Measurements from ENCODE around the gene DET1. TPM values are rescaled to one million over a fixed set of nuclear protein-coding genes. Genes with fewer than 3 reads are reported as not detected.
"Not testable (repeated sequence)": the region's sequence is repeated elsewhere in the genome, so short reads cannot be mapped to it uniquely, and the experiment has no call there.

The DET1 gene
- total and polyA plus RNA-seq, 11 donors, result 3.2 to 12.4 (median 7.2) TPM

DNA sequence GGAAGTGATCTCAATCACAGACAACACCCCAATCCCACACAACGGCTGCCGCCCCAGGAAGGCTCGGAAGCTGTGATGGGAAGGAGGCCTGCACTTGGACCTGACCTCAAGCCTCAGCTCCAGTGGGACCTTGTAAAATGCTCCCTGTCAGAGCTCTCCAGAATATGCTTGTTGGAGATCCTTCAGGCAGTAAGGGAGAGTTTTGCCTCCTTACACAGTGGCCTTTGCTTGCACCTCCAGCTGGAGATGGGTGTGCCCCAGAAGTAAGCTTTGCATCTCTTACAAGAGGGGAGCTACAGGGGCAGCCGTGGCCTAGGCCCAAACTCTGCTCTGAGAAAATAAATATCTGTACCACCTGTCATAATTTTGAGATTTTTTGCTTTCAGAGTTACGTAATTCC, 68.6 kb downstream of the DET1 start:
- H3K4me1 ChIP-seq, result peaks cover 0 to 9% (median 0%) of the 10 kb centered on the region in 12 donors
- peaks cover 0 to 72% (median 62%) of the 10 kb centered on the region in 9 donors for H3K36me3 ChIP-seq

GRCh38 chr15:88477126-88477525, 69.4 kb downstream of the DET1 start:
- H3K9me3 ChIP-seq, result no peaks in the 10 kb centered on the region
- ATAC-seq (no peak), DNase-seq (no peak)
- intact Hi-C loops (cut with DNase I), result loop anchor here in 7 of 10 donors (2.0 to 10.0 kb wide), 4 partner anchors 95 to 358 kb away; no protein-coding TSS in a partner anchor
- 85 to 94% (median 90%) methylated on average over 7 of the region's 7 CpGs for WGBS, 4 donors
- H3K27me3 ChIP-seq, result no peaks in the 10 kb centered on the region
- TF ChIP-seq CTCF (IDR thresholded peaks at IDR 0.05), result no peak
- TF ChIP-seq POLR2A (IDR thresholded peaks at IDR 0.05), result no peak
- peaks cover 0 to 79% (median 68%) of the 10 kb centered on the region in 9 donors for H3K36me3 ChIP-seq
- H3K4me1 ChIP-seq, result peaks cover 0 to 9% (median 0%) of the 10 kb centered on the region in 12 donors
- peak overlapping the region in 4 of 12 donors; percentile 10 to 65 (median 31) for H3K27ac ChIP-seq
- H3K4me3 ChIP-seq, result no peak overlapping the region

More for the DNA sequence above, 68.6 kb downstream of the DET1 start:
- TF ChIP-seq POLR2A (IDR thresholded peaks at IDR 0.05), result no peak
- no peak for TF ChIP-seq CTCF (IDR thresholded peaks at IDR 0.05)
- Histone ChIP-seq H3K4me3 (no peak overlapping the region), H3K9me3 (no peaks in the 10 kb centered on the region), H3K27ac (no peak overlapping the region), H3K27me3 (no peaks in the 10 kb centered on the region)
- 82 to 88% (median 85%) methylated on average over 5 of the region's 5 CpGs for WGBS, 4 donors
- DNase-seq, result no peak
- intact Hi-C loops (cut with DNase I), result loop anchor here in 7 of 10 donors (2.0 to 10.0 kb wide), 4 partner anchors 94 to 357 kb away; no protein-coding TSS in a partner anchor
- ATAC-seq, result no peak

- peaks cover 0 to 84% (median 71%) of the 10 kb centered on the region in 9 donors for H3K36me3 ChIP-seq
- TF ChIP-seq POLR2A (IDR thresholded peaks at IDR 0.05) (no peak), CTCF (IDR thresholded peaks at IDR 0.05) (peak; percentile 33 to 64 (median 52))
- DNase-seq (peak in 4 of 5 donors; percentile 34 to 56 (median 50)), ATAC-seq (peak; percentile 48 to 93 (median 86))
- H3K27ac ChIP-seq, result peak overlapping the region in 5 of 12 donors; percentile 2 to 65 (median 19)
- no peaks in the 10 kb centered on the region for H3K9me3 ChIP-seq
- H3K4me3 ChIP-seq, result no peak overlapping the region
- H3K4me1 ChIP-seq, result peaks cover 0 to 9% (median 0%) of the 10 kb centered on the region in 12 donors
- WGBS, 4 donors, result 52 to 63% (median 58%) methylated on average over 8 of the region's 8 CpGs
- intact Hi-C loops (cut with DNase I), result loop anchor here in 9 of 10 donors (1.0 to 10.0 kb wide), 5 partner anchors 96 to 358 kb away; no protein-coding TSS in a partner anchor
- no peaks in the 10 kb centered on the region for H3K27me3 ChIP-seq
Measured at GRCh38 chr15:88476635-88477060, 69.8 kb downstream of the DET1 start.

DNA sequence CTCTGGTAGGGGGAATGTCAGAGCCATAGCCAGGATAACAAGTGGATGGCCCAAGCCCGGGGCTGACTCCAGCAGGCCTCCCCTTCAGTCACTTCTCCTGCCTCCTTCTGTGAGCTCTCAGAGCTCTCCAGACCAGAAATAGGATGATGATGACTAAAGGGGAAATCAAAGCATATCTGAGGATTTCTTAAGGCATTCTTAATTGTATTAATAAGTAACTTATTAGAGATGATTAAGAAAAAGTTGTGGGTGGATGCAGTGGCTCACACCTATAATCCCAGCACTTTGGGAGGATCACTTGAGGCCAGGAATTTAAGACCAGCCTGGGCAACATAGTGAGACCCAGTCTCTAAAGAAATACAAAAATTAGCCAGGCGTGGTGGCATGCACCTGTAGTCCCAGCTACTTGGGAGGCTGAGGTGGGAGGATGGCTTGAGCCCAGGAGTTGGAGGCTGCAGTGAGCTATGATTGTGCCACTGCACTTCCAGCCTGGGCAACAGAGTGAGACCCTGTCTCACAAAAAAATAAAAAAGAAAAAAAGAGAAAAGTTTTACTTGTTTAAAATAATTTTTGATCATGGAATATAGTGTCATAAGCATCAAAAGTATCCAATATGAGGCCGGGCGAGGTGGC, 72.7 kb downstream of the DET1 start:
- ATAC-seq, H3K27me3 ChIP-seq, H3K4me3 ChIP-seq, DNase-seq, H3K27ac ChIP-seq, H3K9me3 ChIP-seq: not testable (repeated sequence)
- peaks cover 0 to 14% (median 5%) of the 10 kb centered on the region in 12 donors for H3K4me1 ChIP-seq
- WGBS, 4 donors, result 91 to 97% (median 96%) methylated on average over 4 of the region's 4 CpGs
- peaks cover 0 to 88% (median 77%) of the 10 kb centered on the region in 9 donors for H3K36me3 ChIP-seq
- intact Hi-C loops (cut with DNase I), result loop anchor here in 4 of 10 donors (2.0 to 10.0 kb wide), 2 partner anchors 141 to 361 kb away; no protein-coding TSS in a partner anchor

Measured in heart left ventricle (tissue), 16 donors.